AG04450 (cell line): ENCODE results near the gene RTN4IP1. TPM values are rescaled to one million over a fixed set of nuclear protein-coding genes. Genes with fewer than 3 reads are reported as not detected.
"Not testable (repeated sequence)": the region's sequence is repeated elsewhere in the genome, so short reads cannot be mapped to it uniquely, and the experiment has no call there.

ENCODE experiments used
- CTCF ChIA-PET: fragments of 300-600, 350-600 bp; formaldehyde crosslinking; extraction: SDS; loops from one replicate; lab custom pipeline; 2022; ENCODE audit warnings: antibody characterized with exemption, inconsistent platforms; lab: Charles Lee
- POLR2A ChIA-PET: fragments of 350-600 bp; formaldehyde crosslinking; extraction: SDS; loops from one replicate; lab custom pipeline; 2021; ENCODE audit warnings: antibody characterized with exemption, inconsistent platforms; lab: Yijun Ruan, JAX
- DNase-seq: peaks from one replicate; pipeline ENCODE4 v3.0.0-alpha.2; 2011; ENCODE audit warnings: low read depth, low spot score
- H3K27ac ChIP-seq: one replicate; pipeline ENCODE4 v1.5.1; 2012; ENCODE audit warnings: low read depth, low read length, control low read depth
- H3K27me3 ChIP-seq: one replicate; pipeline ENCODE4 v1.6.0; 2012; ENCODE audit warnings: low read length; ENCODE audit not compliant: control insufficient read depth, insufficient read depth
- H3K4me3 ChIP-seq: 2 replicates; pipeline ENCODE4 v1.5.1; 2011; ENCODE audit warnings: mild to moderate bottlenecking, low read depth, low read length, control low read depth
- H3K9me3 ChIP-seq: 2 replicates; pipeline ENCODE4 v1.5.1; 2012; ENCODE audit warnings: low read length; ENCODE audit not compliant: control insufficient read depth, insufficient read depth
- CTCF ChIP-seq: IDR thresholded peaks from 2 replicates; pipeline ENCODE4 v1.5.1; 2011; ENCODE audit warnings: low read depth, low read length, control low read depth, inconsistent platforms
- polyA plus RNA-seq: library from polyadenylated mRNA; depleted of rRNA; stranded (reverse); fragments of >200 nt; gene quantifications from 2 replicates; pipeline ENCODE4 v1.2.3, GENCODE V29; 2011

Gene RTN4IP1
- polyA plus RNA-seq, 1 experiment: 9.3 TPM

- ChIA-PET POLR2A (interaction anchor here (0.6 kb wide), 1 partner anchor 10 kb away, joined by 5 read pairs; no protein-coding TSS in a partner anchor), CTCF (interaction anchor here (1.1 to 4.4 kb wide), 5 partner anchors 11 to 216 kb away, joined by 3 to 26 read pairs (median 6); no protein-coding TSS in a partner anchor)
- Histone ChIP-seq H3K9me3 (no peaks in the 10 kb centered on the region), H3K27me3 (no peaks in the 10 kb centered on the region), H3K4me3 (no peak overlapping the region), H3K27ac (no peak overlapping the region)
- TF ChIP-seq CTCF: no peak
- no peak for DNase-seq
These were observed 73.5 kb downstream of the RTN4IP1 start for GRCh38 chr6:106555767-106556166.

- Histone ChIP-seq H3K27me3 (no peaks in the 10 kb centered on the region), H3K4me3 (no peak overlapping the region), H3K27ac (no peak overlapping the region), H3K9me3 (no peaks in the 10 kb centered on the region)
- DNase-seq: no peak
- no peak for TF ChIP-seq CTCF
- ChIA-PET CTCF (interaction anchor here (1.2 to 4.4 kb wide), 4 partner anchors 10 to 426 kb away, joined by 3 to 26 read pairs (median 10); no protein-coding TSS in a partner anchor), POLR2A (no interaction called here)
These were observed 75.9 kb downstream of the RTN4IP1 start for GRCh38 chr6:106553440-106553839.

GRCh38 chr6:106551155-106551554 is 78.1 kb downstream of the RTN4IP1 start:
- no peaks in the 10 kb centered on the region for H3K27me3 ChIP-seq
- no peak overlapping the region for H3K27ac ChIP-seq
- no peak for TF ChIP-seq CTCF
- POLR2A ChIA-PET: no interaction called here
- CTCF ChIA-PET: interaction anchor here (0.9 to 1.1 kb wide), 2 partner anchors 39 to 212 kb away, joined by 3 read pairs; no protein-coding TSS in a partner anchor
- no peaks in the 10 kb centered on the region for H3K9me3 ChIP-seq
- DNase-seq: no peak
- no peak overlapping the region for H3K4me3 ChIP-seq

- no peak for DNase-seq
- no peak overlapping the region for H3K27ac ChIP-seq
- H3K4me3 ChIP-seq: no peak overlapping the region
- ChIA-PET CTCF (interaction anchor here (0.7 kb wide), 1 partner anchor 17 kb away, joined by 6 read pairs; no protein-coding TSS in a partner anchor), POLR2A (no interaction called here)
- no peaks in the 10 kb centered on the region for H3K27me3 ChIP-seq
- no peak for TF ChIP-seq CTCF
- no peaks in the 10 kb centered on the region for H3K9me3 ChIP-seq
These were observed 79.8 kb downstream of the RTN4IP1 start for GRCh38 chr6:106549521-106549920.

GRCh38 chr6:106548926-106549455 is 80.3 kb downstream of the RTN4IP1 start:
- POLR2A ChIA-PET, H3K27me3 ChIP-seq, DNase-seq, H3K9me3 ChIP-seq, H3K4me3 ChIP-seq, H3K27ac ChIP-seq: not testable (repeated sequence)
- CTCF ChIA-PET: interaction anchor here (0.7 to 1.1 kb wide), 2 partner anchors 17 to 18 kb away, joined by 6 read pairs; no protein-coding TSS in a partner anchor
